Progenitor cell of endocrine pancreas (in vitro differentiated cells): ENCODE measurements around the gene TP63. TPM values are rescaled to one million over a fixed set of nuclear protein-coding genes. Genes with fewer than 3 reads are reported as not detected.
"Not testable (repeated sequence)": the region's sequence is repeated elsewhere in the genome, so short reads cannot be mapped to it uniquely, and the experiment has no call there.

Experiments
- DNase-seq: peaks from one replicate; pipeline ENCODE4 v3.0.0; 2021; ENCODE audit warnings: low spot score; ENCODE audit not compliant: unreplicated experiment
- H3K27ac Mint-ChIP-seq: 2 replicates; pipeline ENCODE4 v1.8.0; 2021; ENCODE audit warnings: mild to moderate bottlenecking, moderate library complexity, mixed read lengths
- H3K27me3 Mint-ChIP-seq: 2 replicates; pipeline ENCODE4 v1.8.0; 2021; ENCODE audit warnings: mixed read lengths
- H3K36me3 Mint-ChIP-seq: 2 replicates; pipeline ENCODE4 v1.8.0; 2022; ENCODE audit warnings: mixed read lengths; ENCODE audit not compliant: insufficient read depth
- H3K4me1 Mint-ChIP-seq: 2 replicates; pipeline ENCODE4 v1.8.0; 2021; ENCODE audit warnings: low read depth, mixed read lengths
- H3K4me3 Mint-ChIP-seq: 2 replicates; pipeline ENCODE4 v1.8.0; 2021; ENCODE audit warnings: low read depth, mild to moderate bottlenecking, moderate library complexity, mixed read lengths
- H3K9me3 Mint-ChIP-seq: 2 replicates; pipeline ENCODE4 v1.8.0; 2021; ENCODE audit warnings: low read depth, mixed read lengths
- total RNA-seq: library from RNA; stranded (reverse); gene quantifications from 2 replicates; pipeline ENCODE4 v1.2.1, GENCODE V29; 2021
- TF ChIP-seq, protein P1 (sequence below): fragments of 200-600 bp; sonication (generic); IDR thresholded peaks from one replicate; pipeline ENCODE4 v1.5.0; 2021; ENCODE audit warnings: antibody characterized with exemption, mild to moderate bottlenecking; ENCODE audit not compliant: unreplicated experiment

The TP63 gene
- total RNA-seq, 1 donor from 2014 or later = 0.72 TPM

- Mint-ChIP-seq H3K36me3 (no peaks in the 10 kb centered on the region), H3K27me3 (no peaks in the 10 kb centered on the region), H3K4me3 (no peak overlapping the region), H3K27ac (no peak overlapping the region), H3K4me1 (no peaks in the 10 kb centered on the region), H3K9me3 (no peaks in the 10 kb centered on the region)
- TF ChIP-seq, protein P1, sequence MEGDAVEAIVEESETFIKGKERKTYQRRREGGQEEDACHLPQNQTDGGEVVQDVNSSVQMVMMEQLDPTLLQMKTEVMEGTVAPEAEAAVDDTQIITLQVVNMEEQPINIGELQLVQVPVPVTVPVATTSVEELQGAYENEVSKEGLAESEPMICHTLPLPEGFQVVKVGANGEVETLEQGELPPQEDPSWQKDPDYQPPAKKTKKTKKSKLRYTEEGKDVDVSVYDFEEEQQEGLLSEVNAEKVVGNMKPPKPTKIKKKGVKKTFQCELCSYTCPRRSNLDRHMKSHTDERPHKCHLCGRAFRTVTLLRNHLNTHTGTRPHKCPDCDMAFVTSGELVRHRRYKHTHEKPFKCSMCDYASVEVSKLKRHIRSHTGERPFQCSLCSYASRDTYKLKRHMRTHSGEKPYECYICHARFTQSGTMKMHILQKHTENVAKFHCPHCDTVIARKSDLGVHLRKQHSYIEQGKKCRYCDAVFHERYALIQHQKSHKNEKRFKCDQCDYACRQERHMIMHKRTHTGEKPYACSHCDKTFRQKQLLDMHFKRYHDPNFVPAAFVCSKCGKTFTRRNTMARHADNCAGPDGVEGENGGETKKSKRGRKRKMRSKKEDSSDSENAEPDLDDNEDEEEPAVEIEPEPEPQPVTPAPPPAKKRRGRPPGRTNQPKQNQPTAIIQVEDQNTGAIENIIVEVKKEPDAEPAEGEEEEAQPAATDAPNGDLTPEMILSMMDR = no peak
- no peak for DNase-seq
Measured at GRCh38 chr3:189664311-189664710, 33.1 kb downstream of the TP63 start.

GRCh38 chr3:189672346-189672745, 41.2 kb downstream of the TP63 start:
- not testable (repeated sequence) for H3K27me3 Mint-ChIP-seq, H3K9me3 Mint-ChIP-seq, H3K36me3 Mint-ChIP-seq, H3K4me1 Mint-ChIP-seq, DNase-seq, H3K4me3 Mint-ChIP-seq, H3K27ac Mint-ChIP-seq

DNA sequence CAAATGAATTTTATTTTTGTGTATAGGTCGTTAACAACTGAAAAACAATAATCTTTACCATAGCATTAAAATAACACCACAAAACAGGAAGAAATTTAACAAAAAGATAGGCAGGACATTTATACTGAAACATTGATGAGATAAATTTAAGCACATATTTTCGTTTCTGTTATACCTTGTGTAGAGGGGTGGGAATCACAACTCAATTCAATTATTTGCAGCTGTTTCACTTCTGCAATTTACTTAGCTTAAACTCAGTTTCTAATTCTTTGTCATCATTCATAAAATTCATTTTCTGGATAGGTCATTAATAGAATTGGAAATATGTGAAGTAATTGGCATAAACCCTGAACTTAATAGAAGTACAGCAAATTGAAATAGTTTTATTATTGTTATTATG, 42.3 kb downstream of the TP63 start:
- Mint-ChIP-seq H3K4me1 (no peaks in the 10 kb centered on the region), H3K4me3 (no peak overlapping the region), H3K27ac (no peak overlapping the region), H3K36me3 (no peaks in the 10 kb centered on the region), H3K9me3 (peaks cover 6% of the 10 kb centered on the region), H3K27me3 (peaks cover 8% of the 10 kb centered on the region)
- no peak for DNase-seq
- TF ChIP-seq, protein P1 = no peak

DNA sequence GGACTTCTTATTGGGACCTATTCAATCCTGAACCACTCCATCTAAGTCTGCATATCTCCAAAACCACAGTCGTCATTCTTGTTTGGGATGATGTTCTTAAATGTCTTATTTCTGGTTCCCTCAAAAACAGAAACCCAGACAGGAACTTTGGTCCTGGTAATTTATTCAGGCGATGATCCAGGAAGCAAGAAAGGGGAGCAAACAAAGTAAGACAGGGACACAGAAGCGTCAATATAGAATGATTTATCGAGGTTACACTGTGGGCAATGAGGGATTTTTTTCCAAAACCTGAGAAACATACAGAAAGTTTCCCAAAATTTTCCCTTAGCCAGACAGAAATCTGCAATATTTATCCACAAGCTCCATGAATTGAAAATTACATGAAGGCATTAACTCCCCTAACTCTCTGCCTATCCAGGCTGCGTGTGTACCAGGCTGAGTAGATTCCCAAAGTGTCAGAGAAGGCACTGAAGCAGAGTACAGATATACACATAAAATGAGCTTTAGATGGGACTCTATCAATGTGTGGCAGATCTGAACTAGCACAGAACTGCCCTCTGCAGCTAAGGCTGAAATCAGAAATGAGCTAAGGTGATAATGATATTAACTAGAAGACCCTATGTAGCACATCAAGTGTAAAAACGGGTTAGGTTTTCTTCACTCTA, 43.2 kb downstream of the TP63 start:
- Mint-ChIP-seq H3K4me1 (no peaks in the 10 kb centered on the region), H3K27me3 (peaks cover 8% of the 10 kb centered on the region), H3K9me3 (peaks cover 6% of the 10 kb centered on the region), H3K36me3 (no peaks in the 10 kb centered on the region), H3K27ac (no peak overlapping the region), H3K4me3 (no peak overlapping the region)
- DNase-seq = no peak
- TF ChIP-seq, protein P1 = no peak

- DNase-seq = no peak
Measured at GRCh38 chr3:189677667-189678066, 46.5 kb downstream of the TP63 start.

More at GRCh38 chr3:189677667-189678066, 46.5 kb downstream of the TP63 start:
- Mint-ChIP-seq H3K4me3 (no peak overlapping the region), H3K9me3 (peaks cover 6% of the 10 kb centered on the region), H3K4me1 (no peaks in the 10 kb centered on the region), H3K27me3 (peaks cover 5% of the 10 kb centered on the region), H3K36me3 (no peaks in the 10 kb centered on the region), H3K27ac (no peak overlapping the region)
- TF ChIP-seq, protein P1 = no peak
